Tibial artery (tissue), 4 donors: ENCODE measurements around the gene ARNT2.
A peak's percentile ranks its signal among the peaks of the same experiment; 100 is the strongest.

Source experiments
- DNase-seq, 2 donors: peaks; one replicate each; pipeline ENCODE4 v3.0.0-alpha.2; 2019
- H3K27ac ChIP-seq, 2 donors: fragments of 200-600 bp; sonication (generic) in 1 of 2; 1 replicate in 1 of 2; 2 replicates in 1 of 2; pipeline ENCODE4 v1.5.1; 2018 to 2019; ENCODE audit warnings: mild to moderate bottlenecking in 1 of 2
- H3K27me3 ChIP-seq, 2 donors: fragments of 200-600 bp; sonication (generic) in 1 of 2; one replicate each; pipeline versions ENCODE4 v1.5.1 to v1.6.0; 2016 to 2019
- H3K36me3 ChIP-seq, 3 donors: fragments of 200-600 bp; sonication (generic) in 2 of 3; one replicate each; pipeline ENCODE4 v1.5.1; 2016 to 2019; ENCODE audit warnings: mild to moderate bottlenecking in 2 of 3
- H3K4me1 ChIP-seq, 4 donors: fragments of 200-600 bp; sonication (generic) in 2 of 4; 1 replicate in 3 of 4; 2 replicates in 1 of 4; pipeline ENCODE4 v1.5.1; 2016 to 2019
- H3K4me3 ChIP-seq, 2 donors: fragments of 200-600 bp; sonication (generic) in 1 of 2; 1 replicate in 1 of 2; 2 replicates in 1 of 2; pipeline ENCODE4 v1.5.1; 2018 to 2019; ENCODE audit warnings: mild to moderate bottlenecking in 2 of 2
- H3K9me3 ChIP-seq, 3 donors: fragments of 200-600 bp; sonication (generic) in 1 of 3; one replicate each; pipeline ENCODE4 v1.5.1; 2016 to 2019
- intact Hi-C: fragments of 100-400 bp; cut with DNase I; formaldehyde crosslinking; loops from one replicate; pipeline ENCODE4 v1.15.0; 2023; ENCODE audit warnings: low total_unique reads
- TF ChIP-seq, protein P1 (sequence below), 2 experiments: fragments of 200-600 bp in 1 of 2; fragments of 450-650 bp in 1 of 2; IDR thresholded peaks; one replicate each; pipeline ENCODE4 v1.5.1; 2017 to 2019; ENCODE audit warnings: antibody characterized with exemption in 2 of 2, mild to moderate bottlenecking in 1 of 2, moderate library complexity in 1 of 2

The ARNT2 gene

DNA sequence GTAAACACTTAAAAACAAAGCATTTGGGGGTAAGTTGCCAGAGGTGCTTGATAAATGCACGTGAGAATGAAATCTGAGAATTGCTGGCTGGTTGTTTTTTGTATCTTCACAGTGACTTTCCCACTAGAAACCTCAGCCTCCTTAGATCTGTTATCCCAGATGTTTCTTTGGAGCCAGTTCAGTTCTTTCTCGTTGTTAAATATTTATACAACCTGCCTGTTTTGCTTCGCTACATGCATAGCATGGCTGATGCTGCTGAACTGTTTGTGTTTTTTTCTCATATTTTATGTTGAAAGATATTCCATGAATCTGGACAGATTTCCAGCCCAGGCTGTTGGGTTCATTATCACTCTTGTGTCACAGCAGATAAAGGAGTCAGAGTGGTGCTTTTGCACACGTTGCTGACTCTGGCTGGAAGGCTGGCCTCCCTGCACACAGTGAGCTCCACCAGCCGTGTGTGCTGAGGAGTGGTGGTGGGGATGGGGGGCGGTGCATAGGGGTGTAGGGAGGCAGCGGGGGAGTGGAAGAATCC, 80.2 kb downstream of the ARNT2 start:
- DNase-seq: no peak
- H3K9me3 ChIP-seq: no peaks in the 10 kb centered on the region
- no peaks in the 10 kb centered on the region for H3K27me3 ChIP-seq
- H3K27ac ChIP-seq: no peak overlapping the region
- TF ChIP-seq, protein P1, sequence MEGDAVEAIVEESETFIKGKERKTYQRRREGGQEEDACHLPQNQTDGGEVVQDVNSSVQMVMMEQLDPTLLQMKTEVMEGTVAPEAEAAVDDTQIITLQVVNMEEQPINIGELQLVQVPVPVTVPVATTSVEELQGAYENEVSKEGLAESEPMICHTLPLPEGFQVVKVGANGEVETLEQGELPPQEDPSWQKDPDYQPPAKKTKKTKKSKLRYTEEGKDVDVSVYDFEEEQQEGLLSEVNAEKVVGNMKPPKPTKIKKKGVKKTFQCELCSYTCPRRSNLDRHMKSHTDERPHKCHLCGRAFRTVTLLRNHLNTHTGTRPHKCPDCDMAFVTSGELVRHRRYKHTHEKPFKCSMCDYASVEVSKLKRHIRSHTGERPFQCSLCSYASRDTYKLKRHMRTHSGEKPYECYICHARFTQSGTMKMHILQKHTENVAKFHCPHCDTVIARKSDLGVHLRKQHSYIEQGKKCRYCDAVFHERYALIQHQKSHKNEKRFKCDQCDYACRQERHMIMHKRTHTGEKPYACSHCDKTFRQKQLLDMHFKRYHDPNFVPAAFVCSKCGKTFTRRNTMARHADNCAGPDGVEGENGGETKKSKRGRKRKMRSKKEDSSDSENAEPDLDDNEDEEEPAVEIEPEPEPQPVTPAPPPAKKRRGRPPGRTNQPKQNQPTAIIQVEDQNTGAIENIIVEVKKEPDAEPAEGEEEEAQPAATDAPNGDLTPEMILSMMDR (IDR thresholded peaks at IDR 0.05): no peak
- no peaks in the 10 kb centered on the region for H3K36me3 ChIP-seq
- peaks cover 0 to 82% (median 33%) of the 10 kb centered on the region in 4 donors for H3K4me1 ChIP-seq
- intact Hi-C loops: no loop called here
- no peak overlapping the region for H3K4me3 ChIP-seq

DNA sequence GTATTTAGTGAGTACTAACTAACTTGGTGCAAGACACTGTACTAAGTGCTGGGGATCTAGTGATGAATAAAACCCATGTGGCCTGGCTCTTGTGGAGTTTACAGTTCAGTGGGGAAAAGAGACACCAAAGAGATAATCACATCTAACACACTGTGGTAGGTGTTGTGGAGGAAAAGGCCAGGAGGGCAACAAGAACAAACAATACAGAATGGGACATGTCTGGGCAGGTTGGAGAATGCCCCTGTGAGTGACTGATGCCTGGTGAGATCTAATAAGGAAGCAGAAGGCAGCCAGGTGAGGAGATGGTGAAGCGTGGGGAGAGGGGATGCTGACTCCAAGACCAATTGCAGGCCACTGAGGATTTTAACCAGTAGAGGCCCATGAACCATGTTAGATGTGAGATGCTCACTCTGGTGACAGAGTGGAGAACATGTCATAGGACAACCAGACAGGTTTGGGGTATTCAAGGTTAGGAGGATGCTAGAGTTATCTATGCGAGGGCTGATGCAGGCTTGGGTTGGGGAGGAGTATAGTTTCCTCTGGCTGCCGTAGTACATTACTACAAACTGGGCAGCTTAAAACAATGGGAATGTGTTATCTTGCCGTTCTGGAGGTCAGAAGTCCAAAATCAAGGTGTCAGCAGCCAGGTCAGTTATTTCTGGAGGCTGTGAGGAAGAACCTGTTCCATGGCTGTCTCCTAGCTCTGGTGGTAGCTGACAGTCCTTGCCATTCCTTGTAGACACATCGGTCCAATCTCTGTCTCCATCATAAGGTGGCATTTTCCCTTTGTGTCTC, 81.4 kb downstream of the ARNT2 start:
- intact Hi-C loops: no loop called here
- Histone ChIP-seq H3K36me3 (no peaks in the 10 kb centered on the region), H3K4me1 (peaks cover 0 to 82% (median 35%) of the 10 kb centered on the region in 4 donors), H3K9me3 (no peaks in the 10 kb centered on the region), H3K4me3 (no peak overlapping the region), H3K27ac (no peak overlapping the region), H3K27me3 (no peaks in the 10 kb centered on the region)
- DNase-seq: no peak
- TF ChIP-seq, protein P1 (IDR thresholded peaks at IDR 0.05): no peak

DNA sequence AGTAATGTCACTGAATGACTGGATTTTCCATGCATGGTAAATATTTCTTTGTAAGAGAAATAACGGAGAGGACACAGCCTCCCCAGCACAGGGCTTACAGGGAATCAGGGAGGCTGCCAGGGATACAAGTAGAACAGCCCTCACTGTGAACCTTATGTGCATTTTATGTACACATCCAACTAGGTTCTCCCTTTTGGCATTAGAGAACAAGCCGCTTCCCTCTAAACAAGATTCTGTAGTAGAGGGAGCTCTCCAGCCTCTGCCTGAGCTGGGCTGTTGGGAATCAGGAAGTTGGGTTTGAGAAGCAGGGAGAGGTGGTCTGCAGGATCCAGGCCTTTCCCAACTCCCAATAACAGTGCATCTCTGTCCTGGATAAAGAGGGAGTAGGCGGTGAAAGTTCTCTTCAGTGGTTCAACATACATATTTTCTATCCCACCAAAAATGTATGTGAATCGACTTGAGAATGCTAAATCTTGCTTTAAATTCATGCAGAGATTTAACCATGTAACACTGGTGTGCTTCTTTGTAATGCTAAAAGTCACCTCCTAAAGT, 83.7 kb downstream of the ARNT2 start:
- peaks cover 0 to 61% (median 25%) of the 10 kb centered on the region in 4 donors for H3K4me1 ChIP-seq
- peak overlapping the region; percentile 71 to 73 for H3K27ac ChIP-seq
- no peak overlapping the region for H3K4me3 ChIP-seq
- no peaks in the 10 kb centered on the region for H3K27me3 ChIP-seq
- H3K36me3 ChIP-seq: no peaks in the 10 kb centered on the region
- TF ChIP-seq, protein P1 (IDR thresholded peaks at IDR 0.05): no peak
- DNase-seq: no peak
- H3K9me3 ChIP-seq: no peaks in the 10 kb centered on the region
- intact Hi-C loops: no loop called here

DNA sequence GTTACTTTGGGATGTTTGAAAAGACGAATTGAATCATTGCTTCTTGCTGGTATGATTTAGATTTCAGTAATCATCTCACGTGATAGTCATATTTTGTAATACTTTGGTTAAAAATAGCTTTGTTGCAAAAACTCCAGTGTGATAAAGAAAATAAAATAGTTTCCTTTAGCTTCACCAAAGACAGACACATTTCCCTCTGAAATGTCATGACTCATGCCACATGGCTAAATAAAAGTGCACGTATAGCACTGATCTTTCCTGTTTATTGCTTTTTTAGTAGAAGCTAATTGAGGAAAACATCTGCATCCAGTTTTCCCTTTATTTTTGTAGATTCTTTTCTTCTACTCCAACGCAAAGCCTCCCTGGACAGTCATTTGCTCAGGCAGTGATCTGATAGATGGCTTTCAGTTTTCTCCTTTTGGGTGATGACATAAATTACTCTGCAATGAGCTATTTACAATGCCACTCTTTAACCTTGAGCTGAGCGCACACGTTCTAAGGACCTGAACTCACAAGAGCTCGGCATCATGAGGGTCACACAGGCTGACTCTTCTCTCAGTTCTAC, 84.9 kb downstream of the ARNT2 start:
- DNase-seq: no peak

DNA sequence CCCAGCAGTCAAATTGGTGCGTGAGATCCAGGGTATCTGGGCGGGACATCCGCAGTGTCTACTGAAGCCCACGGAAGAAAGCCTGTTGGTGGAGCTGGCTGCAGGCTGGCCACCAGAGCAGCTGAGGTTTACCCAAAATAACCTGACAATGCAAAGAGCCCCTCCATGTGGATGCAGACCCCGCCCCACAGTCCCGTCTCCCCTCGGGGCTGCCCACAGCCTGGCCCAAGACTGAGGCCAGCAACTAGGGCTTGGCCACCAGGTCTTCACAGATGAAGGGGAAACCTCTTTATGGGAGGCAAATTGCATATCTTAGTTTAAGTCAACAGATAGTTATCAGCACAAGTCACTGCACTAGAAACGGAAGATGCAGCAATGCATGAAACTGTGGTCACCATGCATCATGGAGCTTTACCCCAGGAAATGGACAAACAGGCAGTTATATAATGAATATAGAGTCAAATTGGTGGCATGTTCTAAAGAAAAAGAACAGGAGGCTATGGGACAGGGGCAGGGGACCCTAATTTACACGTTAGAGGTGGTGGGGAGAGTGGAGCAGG, 86.3 kb downstream of the ARNT2 start:
- no peak overlapping the region for H3K4me3 ChIP-seq
- no peaks in the 10 kb centered on the region for H3K36me3 ChIP-seq
- TF ChIP-seq, protein P1 (IDR thresholded peaks at IDR 0.05): no peak
- no peak for DNase-seq
- peak overlapping the region; percentile 71 to 73 for H3K27ac ChIP-seq
- intact Hi-C loops: no loop called here
- H3K9me3 ChIP-seq: no peaks in the 10 kb centered on the region
- no peaks in the 10 kb centered on the region for H3K27me3 ChIP-seq
- H3K4me1 ChIP-seq: peaks cover 0 to 59% (median 22%) of the 10 kb centered on the region in 4 donors

More for the DNA sequence above, 84.9 kb downstream of the ARNT2 start:
- TF ChIP-seq, protein P1 (IDR thresholded peaks at IDR 0.05): no peak
- no peaks in the 10 kb centered on the region for H3K27me3 ChIP-seq
- H3K4me1 ChIP-seq: peaks cover 0 to 54% (median 23%) of the 10 kb centered on the region in 4 donors
- intact Hi-C loops: no loop called here
- peak overlapping the region; percentile 71 to 73 for H3K27ac ChIP-seq
- no peaks in the 10 kb centered on the region for H3K36me3 ChIP-seq
- H3K4me3 ChIP-seq: peak overlapping the region in 1 of 2 donors; percentile 0
- no peaks in the 10 kb centered on the region for H3K9me3 ChIP-seq
